RWPE2 (cell line): Measurements from ENCODE around the gene GNAQ.
"Not testable (repeated sequence)": the region's sequence is repeated elsewhere in the genome, so short reads cannot be mapped to it uniquely, and the experiment has no call there.

Experiments
- ATAC-seq: fragments of 200-7000 bp; cut with Tn5 transposase; 3 replicates; pipeline ENCODE4 v1.9.1; 2021; ENCODE audit warnings: low read depth
- DNase-seq: peaks from one replicate; pipeline ENCODE4 v3.0.0-alpha.2; 2020; ENCODE audit warnings: low spot score
- H3K27ac ChIP-seq: fragments of 450-650 bp; 2 replicates; pipeline ENCODE4 v1.5.1; 2017; ENCODE audit warnings: mild to moderate bottlenecking; ENCODE audit not compliant: poor library complexity, severe bottlenecking
- H3K27me3 ChIP-seq: fragments of 250-450 bp; sonication (Bioruptor Pico); 2 replicates; pipeline ENCODE4 v1.5.1; 2021; ENCODE audit warnings: mild to moderate bottlenecking, moderate library complexity; ENCODE audit not compliant: insufficient read depth, poor library complexity, severe bottlenecking
- H3K36me3 ChIP-seq: fragments of 250-450 bp; sonication (Bioruptor Pico); 2 replicates; pipeline ENCODE4 v1.5.1; 2020; ENCODE audit warnings: low read depth, mild to moderate bottlenecking, moderate library complexity
- H3K4me1 ChIP-seq: fragments of 250-450 bp; sonication (Bioruptor Pico); 2 replicates; pipeline ENCODE4 v1.5.1; 2021; ENCODE audit warnings: mild to moderate bottlenecking, moderate library complexity; ENCODE audit not compliant: insufficient read depth, poor library complexity, severe bottlenecking
- H3K4me3 ChIP-seq: fragments of 250-450 bp; sonication (Bioruptor Pico); 2 replicates; pipeline ENCODE4 v1.5.1; 2021; ENCODE audit warnings: mild to moderate bottlenecking, moderate library complexity; ENCODE audit not compliant: severe bottlenecking
- H3K9me3 ChIP-seq: fragments of 250-450 bp; sonication (Bioruptor Pico); 2 replicates; pipeline ENCODE4 v1.5.1; 2021; ENCODE audit warnings: mild to moderate bottlenecking, moderate library complexity; ENCODE audit not compliant: severe bottlenecking
- TF ChIP-seq, protein P1 (sequence below): fragments of 450-650 bp; IDR thresholded peaks from one replicate; pipeline ENCODE4 v1.5.1; 2017; ENCODE audit warnings: mild to moderate bottlenecking, moderate library complexity; ENCODE audit not compliant: poor library complexity, severe bottlenecking

The GNAQ gene

GRCh38 chr9:77763566-77763965, 268.0 kb downstream of the GNAQ start:
- no peak for DNase-seq

DNA sequence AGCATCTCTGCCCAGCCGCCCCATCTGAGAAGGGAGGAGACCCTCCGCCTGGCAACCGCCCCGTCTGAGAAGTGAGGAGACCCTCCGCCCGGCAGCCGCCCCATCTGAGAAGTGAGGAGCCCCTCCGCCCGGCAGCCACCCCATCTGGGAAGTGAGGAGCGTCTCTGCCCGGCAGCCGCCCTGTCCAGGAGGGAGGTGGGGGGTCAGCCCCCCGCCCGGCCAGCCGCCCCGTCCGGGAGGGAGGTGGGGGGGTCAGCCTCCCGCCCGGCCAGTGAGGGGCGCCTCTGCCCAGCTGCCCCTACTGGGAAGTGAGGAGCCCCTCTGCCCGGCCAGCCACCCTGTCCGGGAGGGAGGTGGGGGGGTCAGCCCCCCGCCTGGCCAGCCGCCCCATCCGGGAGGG, 270.7 kb downstream of the GNAQ start:
- not testable (repeated sequence) for ATAC-seq, H3K27ac ChIP-seq, H3K4me3 ChIP-seq, DNase-seq, H3K27me3 ChIP-seq, H3K36me3 ChIP-seq, H3K9me3 ChIP-seq, H3K4me1 ChIP-seq

More at GRCh38 chr9:77763566-77763965, 268.0 kb downstream of the GNAQ start:
- no peak overlapping the region for H3K4me3 ChIP-seq
- no peaks in the 10 kb centered on the region for H3K9me3 ChIP-seq
- no peaks in the 10 kb centered on the region for H3K4me1 ChIP-seq
- H3K27me3 ChIP-seq, result no peaks in the 10 kb centered on the region
- ATAC-seq, result no peak
- 0 out of 2 replicates have a peak, but pooled peaks cover 5% of the 10 kb centered on the region for H3K36me3 ChIP-seq
- TF ChIP-seq, protein P1, sequence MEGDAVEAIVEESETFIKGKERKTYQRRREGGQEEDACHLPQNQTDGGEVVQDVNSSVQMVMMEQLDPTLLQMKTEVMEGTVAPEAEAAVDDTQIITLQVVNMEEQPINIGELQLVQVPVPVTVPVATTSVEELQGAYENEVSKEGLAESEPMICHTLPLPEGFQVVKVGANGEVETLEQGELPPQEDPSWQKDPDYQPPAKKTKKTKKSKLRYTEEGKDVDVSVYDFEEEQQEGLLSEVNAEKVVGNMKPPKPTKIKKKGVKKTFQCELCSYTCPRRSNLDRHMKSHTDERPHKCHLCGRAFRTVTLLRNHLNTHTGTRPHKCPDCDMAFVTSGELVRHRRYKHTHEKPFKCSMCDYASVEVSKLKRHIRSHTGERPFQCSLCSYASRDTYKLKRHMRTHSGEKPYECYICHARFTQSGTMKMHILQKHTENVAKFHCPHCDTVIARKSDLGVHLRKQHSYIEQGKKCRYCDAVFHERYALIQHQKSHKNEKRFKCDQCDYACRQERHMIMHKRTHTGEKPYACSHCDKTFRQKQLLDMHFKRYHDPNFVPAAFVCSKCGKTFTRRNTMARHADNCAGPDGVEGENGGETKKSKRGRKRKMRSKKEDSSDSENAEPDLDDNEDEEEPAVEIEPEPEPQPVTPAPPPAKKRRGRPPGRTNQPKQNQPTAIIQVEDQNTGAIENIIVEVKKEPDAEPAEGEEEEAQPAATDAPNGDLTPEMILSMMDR, result no peak
- H3K27ac ChIP-seq, result no peak overlapping the region

- ATAC-seq (no peak), DNase-seq (no peak)
- no peaks in the 10 kb centered on the region for H3K4me1 ChIP-seq
- H3K9me3 ChIP-seq, result no peaks in the 10 kb centered on the region
- H3K27me3 ChIP-seq, result no peaks in the 10 kb centered on the region
- TF ChIP-seq, protein P1, result no peak
- no peaks in the 10 kb centered on the region for H3K36me3 ChIP-seq
- no peak overlapping the region for H3K27ac ChIP-seq
- H3K4me3 ChIP-seq, result no peak overlapping the region
These were observed 272.2 kb downstream of the GNAQ start for GRCh38 chr9:77759391-77759790.

- Histone ChIP-seq H3K27me3 (no peaks in the 10 kb centered on the region), H3K4me3 (no peak overlapping the region), H3K36me3 (no peaks in the 10 kb centered on the region), H3K4me1 (no peaks in the 10 kb centered on the region), H3K27ac (no peak overlapping the region), H3K9me3 (no peaks in the 10 kb centered on the region)
- TF ChIP-seq, protein P1, result no peak
- DNase-seq (no peak), ATAC-seq (no peak)
These were observed 275.2 kb downstream of the GNAQ start for GRCh38 chr9:77756449-77756848.

- Histone ChIP-seq H3K9me3 (no peaks in the 10 kb centered on the region), H3K4me1 (peaks cover 8% of the 10 kb centered on the region), H3K4me3 (no peak overlapping the region), H3K36me3 (no peaks in the 10 kb centered on the region), H3K27me3 (no peaks in the 10 kb centered on the region), H3K27ac (no peak overlapping the region)
- TF ChIP-seq, protein P1, result no peak
- DNase-seq (no peak), ATAC-seq (no peak)
These were observed 278.4 kb downstream of the GNAQ start for GRCh38 chr9:77753180-77753579.
